D721Med (cell line): ENCODE measurements around the gene PIGL.

Experiments used
- DNase-seq: peaks from one replicate; pipeline ENCODE4 v3.0.0; 2011; ENCODE audit warnings: low spot score; ENCODE audit not compliant: insufficient read length
- FAIRE-seq: peaks from 2 replicates; lab custom pipeline; 2011; peaks lifted over from hg19 to GRCh38; lab: Jason Lieb, UNC
- CTCF ChIP-seq: IDR thresholded peaks from 2 replicates; pipeline ENCODE4 v1.5.1; 2012; ENCODE audit warnings: mild to moderate bottlenecking, control low read depth; ENCODE audit not compliant: insufficient read depth; ENCODE audit errors: missing control alignments

The PIGL gene

GRCh38 chr17:16277163-16277562, 60.2 kb downstream of the PIGL start:
- FAIRE-seq (no peak), DNase-seq (no peak)
- no peak for TF ChIP-seq CTCF

DNA sequence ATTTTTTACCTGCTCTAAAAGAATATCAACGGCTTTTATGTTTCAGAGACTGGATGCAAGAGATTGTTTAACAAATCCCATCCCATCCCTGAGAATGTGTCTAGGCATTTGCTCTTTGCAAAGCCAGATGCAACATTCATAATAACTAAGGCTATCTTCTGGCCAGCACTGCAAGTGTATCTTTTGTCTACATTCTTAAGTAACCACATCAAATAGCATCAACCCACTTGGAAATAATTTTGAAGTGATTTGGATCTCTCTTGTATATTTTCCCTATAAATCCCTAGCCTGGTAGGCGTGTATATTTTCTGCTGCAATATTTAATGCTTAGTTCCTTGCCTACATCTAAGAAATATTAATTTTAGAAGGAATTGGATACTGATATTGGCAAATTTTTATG, 64.3 kb downstream of the PIGL start:
- DNase-seq (no peak), FAIRE-seq (no peak)
- no peak for TF ChIP-seq CTCF

DNA sequence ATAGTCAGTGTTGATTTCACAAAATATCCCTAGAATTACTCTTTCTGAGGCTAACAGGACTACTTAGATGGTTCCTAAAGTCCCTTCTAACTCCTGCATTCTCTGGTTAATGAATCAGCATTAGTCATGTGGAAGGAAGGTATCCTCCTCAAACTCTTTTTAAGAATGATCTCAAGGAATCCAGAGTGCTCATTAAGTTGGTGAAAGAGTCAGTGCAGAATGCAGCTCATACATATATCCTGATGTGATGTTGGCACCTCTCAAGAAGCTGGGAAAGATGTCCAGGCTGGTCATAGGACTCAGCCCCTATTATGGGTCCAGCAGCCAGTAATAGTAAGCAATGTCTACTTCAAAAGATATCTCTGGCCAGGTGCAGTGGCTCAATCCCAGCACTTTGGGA, 65.5 kb downstream of the PIGL start:
- FAIRE-seq (no peak), DNase-seq (no peak)
- TF ChIP-seq CTCF: no peak

DNA sequence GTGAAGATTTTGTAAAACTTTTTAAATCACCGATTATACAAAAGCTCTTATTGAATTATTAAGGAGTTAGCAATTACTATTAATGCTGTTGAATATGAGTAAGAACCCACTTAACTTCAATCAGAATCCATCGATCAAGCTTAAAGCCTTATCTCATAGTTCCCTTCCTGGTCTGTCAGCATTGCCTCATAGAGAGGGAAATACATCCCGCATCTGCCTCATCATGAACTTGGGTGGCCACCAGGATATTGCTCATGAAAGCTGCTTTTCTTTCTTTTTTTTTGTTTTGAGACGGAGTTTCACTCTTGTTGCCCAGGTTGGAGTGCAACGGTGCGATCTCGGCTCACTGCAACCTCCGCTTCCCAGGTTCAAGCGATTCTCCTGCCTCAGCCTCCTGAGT, 66.7 kb downstream of the PIGL start:
- DNase-seq (no peak), FAIRE-seq (no peak)
- TF ChIP-seq CTCF: no peak

DNA sequence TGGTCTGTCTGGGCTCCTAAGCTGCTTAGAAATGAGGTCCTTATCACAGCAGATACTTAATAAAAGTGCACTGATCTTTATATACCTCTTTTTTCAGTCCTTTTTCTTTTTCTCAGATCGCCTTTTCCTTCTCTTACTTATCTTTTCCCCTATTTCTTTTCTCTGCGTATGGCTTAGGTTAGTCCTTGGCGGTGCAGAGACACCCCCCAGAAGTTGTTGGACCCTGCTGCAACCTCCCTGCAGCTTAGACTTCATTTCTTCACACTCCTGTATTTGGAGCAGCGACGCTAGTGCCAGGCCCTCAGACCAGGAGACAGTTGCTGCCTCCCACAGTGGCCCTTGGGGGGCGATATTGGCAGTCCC, 68.6 kb downstream of the PIGL start:
- no peak for DNase-seq
- TF ChIP-seq CTCF: no peak
- no peak for FAIRE-seq

DNA sequence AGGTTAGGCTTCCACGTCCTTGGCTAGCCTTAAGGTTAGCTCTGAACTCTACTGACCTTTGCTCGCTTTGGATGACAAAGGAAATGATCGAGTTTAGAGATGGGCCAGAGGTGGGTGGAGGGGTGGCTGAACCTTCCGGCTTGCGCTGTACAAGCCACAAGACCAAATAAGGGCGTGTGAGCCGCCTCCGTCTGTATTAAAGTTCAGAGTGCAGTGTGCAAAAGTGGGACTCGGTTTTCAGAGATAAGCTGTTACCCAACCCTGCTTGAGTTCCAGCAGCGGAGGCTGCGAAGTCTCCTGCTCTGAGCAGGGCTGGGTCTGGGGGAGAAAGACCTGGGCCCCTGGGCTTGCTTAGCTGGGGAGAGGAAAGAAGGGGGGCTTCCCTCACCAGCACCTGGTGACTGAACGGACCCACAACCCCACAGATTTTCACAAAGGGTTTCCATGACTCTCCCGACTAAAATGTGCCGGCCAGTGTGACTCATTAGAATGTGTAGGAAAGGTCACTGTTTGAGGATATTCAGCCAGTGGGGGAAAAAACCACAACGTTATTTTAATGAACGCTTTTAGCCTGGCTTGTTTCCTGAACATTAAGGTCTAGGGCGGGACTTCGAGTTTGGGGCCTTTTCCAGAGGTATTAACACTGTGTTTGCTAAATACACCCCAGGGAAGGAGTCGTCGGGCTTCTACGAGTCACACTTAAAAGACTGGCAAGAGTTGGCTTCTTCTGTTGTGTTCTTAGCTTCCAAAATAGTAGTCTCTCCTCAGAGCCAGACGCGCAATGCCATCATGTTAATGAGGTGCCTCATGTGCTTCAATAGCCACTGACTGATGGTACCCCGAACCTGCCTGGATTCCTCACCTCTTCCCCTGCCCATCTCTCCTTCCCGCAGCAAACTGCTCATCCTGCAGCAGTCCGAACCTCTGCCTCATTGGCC, 69.3 kb downstream of the PIGL start:
- TF ChIP-seq CTCF: no peak
- no peak for FAIRE-seq

GRCh38 chr17:16286947-16287562, 70.0 kb downstream of the PIGL start:
- DNase-seq (no peak), FAIRE-seq (no peak)
- no peak for TF ChIP-seq CTCF

More for the DNA sequence above, 69.3 kb downstream of the PIGL start:
- no peak for DNase-seq
